K562 (cell line): ENCODE results near the gene GALNS.

Experiments
- SMAD1 ChIP-seq: fragments of 150-350 bp; IDR thresholded peaks from 2 replicates; pipeline ENCODE4 v1.6.1; 2014; ENCODE audit warnings: low read length, low read depth; ENCODE audit not compliant: partially characterized antibody
- TF ChIP-seq, protein P1 (sequence below): sonication (generic); formaldehyde crosslinking; IDR thresholded peaks from 2 replicates; pipeline ENCODE4 v1.9.0; 2022; ENCODE audit warnings: mild to moderate bottlenecking, missing genetic modification reagents

DNA sequence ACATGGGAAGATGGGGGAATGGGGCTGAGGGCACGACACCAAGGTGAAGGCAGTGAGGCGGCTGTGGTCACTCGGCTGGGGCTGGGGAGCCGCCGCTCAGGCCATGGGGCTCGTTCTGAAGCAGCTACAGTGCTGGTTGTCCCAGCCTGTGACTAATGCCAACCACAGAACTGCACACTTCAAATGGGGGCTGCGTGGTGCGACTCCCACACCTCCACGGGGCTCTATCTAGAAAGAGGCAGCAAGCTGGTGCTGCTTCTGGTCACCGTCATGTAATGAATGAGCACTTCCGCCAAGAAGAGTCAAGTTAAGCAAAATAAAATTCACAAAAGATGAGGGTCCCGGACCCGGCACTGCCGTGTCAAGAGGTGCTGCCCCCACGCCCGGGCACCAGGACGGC is 20.0 kb downstream of the GALNS start:
- no peak for TF ChIP-seq SMAD1
- TF ChIP-seq, protein P1, sequence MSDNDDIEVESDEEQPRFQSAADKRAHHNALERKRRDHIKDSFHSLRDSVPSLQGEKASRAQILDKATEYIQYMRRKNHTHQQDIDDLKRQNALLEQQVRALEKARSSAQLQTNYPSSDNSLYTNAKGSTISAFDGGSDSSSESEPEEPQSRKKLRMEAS (CRISPR knock-in tag), result no peak
